ENCODE results near the gene SAP130. TPM values are rescaled to one million over a fixed set of nuclear protein-coding genes. Genes with fewer than 3 reads are reported as not detected.

Gene SAP130
- total RNA-seq, 2 experiments from 2014 or later = 22.5 to 22.9 TPM

GRCh38 chr2:128028668-128029054 lies 802 bp upstream of the SAP130 start:
- CTCF ChIA-PET = interaction anchor here (0.6 to 1.0 kb wide), 2 partner anchors 62 to 153 kb away, joined by 3 read pairs; partner anchors contain the start of gene UGGT1
- POLR2A ChIA-PET = interaction anchor here (0.5 to 0.6 kb wide), 2 partner anchors 251 to 604 kb away, joined by 3 to 4 read pairs; no protein-coding TSS in a partner anchor

DNA sequence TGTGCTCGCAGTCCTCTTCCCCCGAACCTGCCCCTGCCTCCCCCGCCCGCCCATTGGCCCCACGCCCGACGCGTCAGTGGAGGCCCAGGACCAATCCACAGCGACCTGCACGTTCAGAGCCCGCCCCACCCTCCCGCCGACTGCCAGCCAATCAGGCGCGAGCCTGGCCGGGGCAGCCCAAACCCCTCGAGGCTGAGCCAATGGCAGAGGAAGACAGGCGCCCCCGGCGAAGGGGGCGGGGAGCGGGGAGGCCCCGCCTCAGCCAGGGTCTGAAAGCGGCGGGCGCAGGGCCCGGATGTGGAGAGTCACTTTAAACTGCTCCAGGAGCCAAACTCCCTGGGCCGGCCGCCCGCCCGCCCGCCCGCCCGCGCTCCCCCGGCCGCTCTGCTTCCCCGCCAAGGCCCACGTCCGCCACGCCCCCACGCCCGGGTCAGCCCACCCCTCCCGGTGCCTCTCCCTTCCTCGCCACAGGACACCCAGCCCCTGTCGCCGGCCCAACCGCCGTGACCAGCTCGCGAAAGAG lies 520 bp downstream of the SAP130 start:
- ChIA-PET POLR2A (interaction anchor here (0.8 kb wide), 1 partner anchor 169 kb away, joined by 4 read pairs; the partner anchor contains the start of gene POLR2D), CTCF (no interaction called here)

DNA sequence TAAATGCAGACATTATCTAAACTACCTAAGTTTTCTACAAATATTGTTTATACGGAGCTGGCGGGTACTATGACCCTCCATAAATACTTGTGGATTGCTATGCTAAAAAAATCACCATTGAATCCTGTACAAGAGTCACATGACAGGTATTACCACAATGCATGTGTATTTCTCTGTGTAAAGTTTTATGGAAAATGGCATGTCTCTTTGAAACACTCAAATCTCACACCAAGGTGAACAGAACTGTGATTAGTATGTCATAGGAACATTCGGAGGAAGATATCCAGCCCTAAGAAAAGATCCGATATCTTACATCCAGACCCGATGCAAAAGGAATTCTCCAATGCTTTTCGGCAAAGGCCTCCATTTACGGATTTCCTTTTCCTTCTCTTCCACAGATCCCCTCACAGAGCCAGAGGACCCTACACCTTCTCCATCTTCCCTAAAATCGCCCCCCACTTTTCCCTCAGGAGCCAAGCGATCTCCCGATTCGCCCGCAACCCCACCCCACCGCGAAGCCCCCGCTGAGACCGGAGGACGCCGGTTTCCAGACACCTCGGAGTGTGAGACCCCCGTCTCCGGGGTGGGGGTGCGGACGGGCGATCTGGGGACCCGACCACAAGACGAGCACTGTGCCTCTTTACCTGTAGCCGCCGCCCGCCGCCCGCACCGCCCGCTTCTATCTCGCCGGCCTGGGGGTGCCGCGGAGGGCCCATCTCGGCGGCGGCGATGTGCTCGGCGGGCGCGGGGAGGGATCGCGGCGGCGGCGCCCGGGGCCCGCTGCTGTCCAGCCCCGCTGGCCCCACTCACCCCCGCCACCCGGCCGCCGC lies 1.2 kb downstream of the SAP130 start:
- ChIA-PET CTCF (no interaction called here), POLR2A (no interaction called here)

DNA sequence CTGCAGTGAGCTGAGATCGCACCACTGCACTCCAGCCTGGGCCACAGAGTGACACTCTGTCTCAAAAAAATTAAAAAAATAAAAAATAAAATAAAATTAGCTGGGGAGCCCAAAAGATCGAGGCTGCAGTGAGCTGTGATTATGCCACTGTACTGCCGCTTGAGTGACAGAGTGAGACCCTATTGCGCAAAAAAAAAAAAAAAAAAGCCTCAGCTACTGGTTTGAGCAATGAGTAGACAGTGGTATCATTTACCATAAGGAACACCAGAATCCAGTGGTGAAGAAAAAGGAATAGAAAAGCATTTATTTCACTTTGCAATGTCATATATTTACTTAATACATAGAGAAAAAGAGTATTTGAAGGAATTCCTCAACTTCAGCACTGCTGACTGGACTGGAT lies 3.0 kb downstream of the SAP130 start:
- CTCF ChIA-PET = no interaction called here

DNA sequence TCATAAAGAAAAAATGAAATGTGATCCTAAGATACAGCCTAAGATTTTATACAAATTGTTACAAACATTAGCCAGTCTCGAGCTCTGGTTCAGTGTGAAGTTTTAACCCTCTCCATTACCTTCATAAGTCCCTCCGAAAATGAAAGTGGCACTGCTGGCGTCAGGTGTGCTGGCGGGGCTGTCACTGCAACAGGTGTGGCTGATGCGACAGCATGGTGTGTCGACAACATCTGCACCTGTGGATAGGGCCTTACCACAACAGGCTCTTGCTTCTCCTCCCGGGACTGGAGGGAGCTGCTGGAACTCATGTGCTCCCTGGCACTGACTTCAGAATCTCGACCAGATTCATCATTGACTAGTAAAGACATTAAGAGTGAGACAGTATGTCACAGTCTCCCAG lies 10.3 kb downstream of the SAP130 start:
- CTCF ChIA-PET = interaction anchor here (1.1 kb wide), 1 partner anchor 10 kb away, joined by 3 read pairs; no protein-coding TSS in a partner anchor
- POLR2A ChIA-PET = no interaction called here

More for the DNA sequence above, 3.0 kb downstream of the SAP130 start:
- POLR2A ChIA-PET = no interaction called here

GRCh38 chr2:128016620-128017019 lies 11.2 kb downstream of the SAP130 start:
- ChIA-PET CTCF (no interaction called here), POLR2A (no interaction called here)

DNA sequence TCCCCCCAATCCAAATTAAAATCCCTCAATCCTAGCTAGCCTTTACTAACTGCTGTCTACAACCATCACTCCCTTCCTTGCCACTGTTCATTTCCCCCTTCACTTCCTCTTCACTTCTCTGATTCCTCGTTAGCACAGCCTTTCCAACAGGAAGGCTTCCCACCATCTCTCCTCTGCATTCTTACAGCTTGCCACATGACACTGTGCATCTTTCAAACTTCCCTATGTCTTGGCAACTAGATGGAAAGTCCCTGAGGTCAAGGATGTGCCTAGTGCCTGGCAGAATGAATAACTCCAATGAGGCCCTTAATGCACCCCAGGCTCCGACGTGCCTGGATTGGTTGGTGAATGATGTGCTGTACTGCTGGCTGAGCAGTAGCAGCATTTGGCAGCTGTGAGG lies 15.2 kb downstream of the SAP130 start:
- ChIA-PET CTCF (interaction anchor here (0.6 kb wide), 1 partner anchor 137 kb away, joined by 3 read pairs; no protein-coding TSS in a partner anchor), POLR2A (no interaction called here)

- CTCF ChIA-PET = interaction anchor here (1.0 kb wide), 1 partner anchor 10 kb away, joined by 3 read pairs; no protein-coding TSS in a partner anchor
- POLR2A ChIA-PET = no interaction called here
Measured at GRCh38 chr2:128008074-128008672, 19.7 kb downstream of the SAP130 start.

GRCh38 chr2:128004509-128004908 lies 23.4 kb downstream of the SAP130 start:
- POLR2A ChIA-PET = no interaction called here
- CTCF ChIA-PET = interaction anchor here (0.7 kb wide), 1 partner anchor 86 kb away, joined by 3 read pairs; the partner anchor contains the start of gene UGGT1

GRCh38 chr2:128003463-128003862 lies 24.4 kb downstream of the SAP130 start:
- ChIA-PET CTCF (no interaction called here), POLR2A (no interaction called here)

- POLR2A ChIA-PET = no interaction called here
- CTCF ChIA-PET = no interaction called here
Measured at GRCh38 chr2:127996160-127996559, 31.7 kb downstream of the SAP130 start.

GRCh38 chr2:127995725-127996124 lies 32.1 kb downstream of the SAP130 start:
- CTCF ChIA-PET = no interaction called here
- POLR2A ChIA-PET = no interaction called here

DNA sequence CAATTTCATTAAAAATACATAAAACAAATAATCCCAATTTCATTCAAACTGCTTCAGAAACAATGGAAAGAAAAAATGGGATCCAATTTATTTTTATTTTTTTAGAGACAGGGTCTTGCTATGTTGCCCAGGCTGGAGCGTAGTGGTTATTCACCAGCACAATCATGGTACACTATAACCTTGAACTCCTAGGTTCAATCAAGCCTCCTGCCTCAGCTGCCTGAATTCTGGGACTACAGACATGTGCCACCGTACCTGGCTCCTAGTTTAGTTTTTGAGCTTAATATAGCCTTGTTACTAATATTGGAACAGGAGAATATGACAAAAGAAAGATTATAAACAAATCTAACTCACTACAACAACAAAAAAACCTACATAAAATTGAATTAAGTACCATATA lies 34.2 kb downstream of the SAP130 start:
- ChIA-PET POLR2A (no interaction called here), CTCF (no interaction called here)

DNA sequence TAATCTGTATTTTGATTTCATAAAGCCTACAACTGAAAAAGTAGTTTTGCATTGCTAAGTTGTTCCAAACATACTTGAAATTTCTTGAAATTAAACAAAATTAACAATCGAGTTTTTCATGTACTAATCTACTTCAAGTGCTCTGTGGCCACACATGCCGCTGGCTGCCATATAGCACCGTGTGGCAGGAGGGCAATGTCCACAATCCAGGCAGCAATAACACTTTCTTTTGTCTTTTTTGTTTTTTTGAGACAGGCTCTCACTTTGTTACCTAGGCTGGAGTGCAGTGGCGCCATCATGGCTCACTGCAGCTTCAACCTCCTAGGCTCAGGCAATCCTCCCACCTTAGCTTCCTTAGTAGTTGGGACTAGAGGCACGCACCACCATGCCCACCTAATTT lies 36.1 kb downstream of the SAP130 start:
- CTCF ChIA-PET = no interaction called here

GRCh38 chr2:127986548-127987079 lies 41.2 kb downstream of the SAP130 start:
- POLR2A ChIA-PET = interaction anchor here (0.6 kb wide), 1 partner anchor 186 kb away, joined by 6 read pairs; no protein-coding TSS in a partner anchor
- CTCF ChIA-PET = no interaction called here

More for the DNA sequence above, 36.1 kb downstream of the SAP130 start:
- POLR2A ChIA-PET = no interaction called here

- CTCF ChIA-PET = interaction anchor here (0.6 kb wide), 1 partner anchor 357 kb away, joined by 3 read pairs; no protein-coding TSS in a partner anchor
- POLR2A ChIA-PET = no interaction called here
Measured at GRCh38 chr2:127985735-127986134, 42.1 kb downstream of the SAP130 start.

GRCh38 chr2:127985026-127985734 lies 42.7 kb downstream of the SAP130 start:
- POLR2A ChIA-PET = no interaction called here
- CTCF ChIA-PET = no interaction called here

- POLR2A ChIA-PET = no interaction called here
- CTCF ChIA-PET = no interaction called here
Measured at GRCh38 chr2:127984551-127984950, 43.3 kb downstream of the SAP130 start.

- ChIA-PET CTCF (no interaction called here), POLR2A (no interaction called here)
Measured at GRCh38 chr2:127969446-127969845, 58.4 kb downstream of the SAP130 start.
